ENCODE measurements around the gene RCOR1.

DNA sequence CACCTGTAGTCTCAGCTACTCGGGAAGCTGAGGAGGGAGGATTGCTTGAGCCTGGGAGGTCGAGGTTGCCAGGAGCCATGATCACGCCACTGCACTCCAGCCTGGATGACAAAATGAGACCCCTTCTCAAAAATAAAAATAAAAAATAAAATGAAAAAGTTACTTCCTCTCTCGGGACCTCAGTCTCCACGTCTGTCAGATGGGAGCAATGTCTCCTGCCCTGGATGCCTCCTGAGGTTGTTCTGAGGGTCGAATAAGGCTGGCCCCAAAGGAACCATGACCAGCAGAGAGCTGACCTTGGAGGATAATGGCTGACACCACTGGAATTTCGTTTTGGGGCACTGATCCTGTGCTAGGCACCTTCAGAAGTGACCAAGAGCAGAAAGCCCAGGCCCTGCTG is 13.6 kb upstream of the RCOR1 start:
- no peak for TF ChIP-seq RAD21 (conservative IDR thresholded peaks at IDR 0.05)
- no peak for TF ChIP-seq TAF1 (IDR thresholded peaks at IDR 0.05; ENCODE audit: low read depth)
- no peak for TF ChIP-seq CTCF (IDR thresholded peaks at IDR 0.05; ENCODE audit: poor library complexity, severe bottlenecking)
- TF ChIP-seq REST (IDR thresholded peaks at IDR 0.05; ENCODE audit: borderline replicate concordance) = no peak
- TF ChIP-seq EZH2 (IDR thresholded peaks at IDR 0.05; ENCODE audit: borderline replicate concordance, insufficient read depth, low read length, poor library complexity, severe bottlenecking) = no peak
- no peak for TF ChIP-seq EP300 (conservative IDR thresholded peaks at IDR 0.05; ENCODE audit: poor library complexity, severe bottlenecking)
- no peak for TF ChIP-seq SMC3 (conservative IDR thresholded peaks at IDR 0.05; ENCODE audit: poor library complexity)

Data from neural cell (in vitro differentiated cells).